K562 (cell line): ENCODE data around the gene CHRND. TPM values are rescaled to one million over a fixed set of nuclear protein-coding genes. Genes with fewer than 3 reads are reported as not detected.

ENCODE experiments used
- ATAC-seq: fragments of 200-7000 bp; cut with Tn5 transposase; 3 replicates; pipeline ENCODE4 v1.9.1; 2020; ENCODE audit warnings: moderate library complexity
- BruUV-seq: library from RNA; stranded (reverse); fragments of 400-500 nt; replicated peaks from 2 replicates; lab custom pipeline; 2021; lab: Mats Ljungman, UMichigan
- CTCF ChIA-PET: fragments of 300-600 bp; formaldehyde crosslinking; extraction: SDS; loops from one replicate; lab custom pipeline; 2021; ENCODE audit warnings: low intra/inter-chr PET ratio; lab: Yijun Ruan, JAX
- POLR2A ChIA-PET: fragments of 300-600, 350-650 bp; sonication (Branson Sonifier 250); formaldehyde crosslinking; extraction: SDS; loops from one replicate; lab custom pipeline; 2021; ENCODE audit warnings: antibody characterized with exemption, inconsistent platforms; lab: Yijun Ruan, JAX
- DNase-seq, 4 experiments: peaks; one replicate each; pipeline versions ENCODE4 v3.0.0 to v3.0.0-alpha.2; 2011 to 2018; ENCODE audit warnings: low spot score in 3 of 4, mixed read lengths in 3 of 4; ENCODE audit errors: extremely low read depth in 1 of 4
- FAIRE-seq: peaks from 2 replicates; lab custom pipeline; 2011; peaks lifted over from hg19 to GRCh38; lab: Jason Lieb, UNC
- H2AFZ ChIP-seq: 2 replicates; pipeline ENCODE4 v1.6.0; 2011; ENCODE audit warnings: low read depth, low read length, control low read depth, inconsistent platforms
- H3K27ac ChIP-seq: fragments of 200-600 bp; 3 replicates; pipeline ENCODE4 v1.8.0; 2011; ENCODE audit warnings: low read depth, mild to moderate bottlenecking, control low read depth, inconsistent platforms, low read length, moderate library complexity, mixed read lengths; ENCODE audit errors: extremely low read depth
- H3K27me3 ChIP-seq, 2 experiments: fragments of 300-600 bp in 1 of 2; 2 replicates in 1 of 2; 3 replicates in 1 of 2; pipeline versions ENCODE4 v1.6.0 to v1.8.0; 2011; ENCODE audit warnings: inconsistent platforms in 2 of 2, low read length in 2 of 2, mild to moderate bottlenecking in 1 of 2, mixed read lengths in 1 of 2, moderate library complexity in 1 of 2; ENCODE audit not compliant: control insufficient read depth in 2 of 2, insufficient read depth in 2 of 2
- H3K36me3 ChIP-seq: fragments of 300-600 bp; 3 replicates; pipeline ENCODE4 v1.8.0; 2011; ENCODE audit warnings: mild to moderate bottlenecking, low read length, inconsistent platforms; ENCODE audit not compliant: control insufficient read depth, insufficient read depth
- H3K4me1 ChIP-seq, 2 experiments: fragments of 200-600 bp in 1 of 2; replicated peaks in 1 of 2; 2 replicates in 1 of 2; 3 replicates in 1 of 2; pipeline versions ENCODE4 v1.5.1 to v1.8.0; 2011; ENCODE audit warnings: inconsistent platforms in 2 of 2, low read length in 2 of 2, mild to moderate bottlenecking in 1 of 2, mixed read lengths in 1 of 2, moderate library complexity in 1 of 2; ENCODE audit not compliant: control insufficient read depth in 2 of 2, insufficient read depth in 2 of 2
- H3K4me2 ChIP-seq: 2 replicates; pipeline ENCODE4 v1.6.1; 2011; ENCODE audit warnings: low read length, control low read depth, inconsistent platforms, mixed read lengths; ENCODE audit not compliant: insufficient read depth
- H3K4me3 ChIP-seq: fragments of 200-600 bp; sonication (generic), shearing (Covaris generic); 2 replicates; pipeline ENCODE4 v1.5.1; 2016; ENCODE audit warnings: control low read depth, inconsistent platforms
- H3K79me2 ChIP-seq: fragments of 200-600 bp; 3 replicates; pipeline ENCODE4 v1.8.0; 2011; ENCODE audit warnings: low read length, inconsistent platforms; ENCODE audit not compliant: control insufficient read depth, insufficient read depth
- H3K9ac ChIP-seq, 2 experiments: 2 replicates each; pipeline versions ENCODE4 v1.6.0 to v1.6.1; 2011; ENCODE audit warnings: low read depth in 2 of 2, low read length in 2 of 2, control low read depth in 1 of 2, inconsistent platforms in 1 of 2, mild to moderate bottlenecking in 1 of 2, mixed read lengths in 1 of 2; ENCODE audit not compliant: insufficient read depth in 1 of 2
- H3K9me1 ChIP-seq: one replicate; pipeline ENCODE4 v1.6.0; 2011; ENCODE audit warnings: inconsistent platforms, mild to moderate bottlenecking, low read length, moderate library complexity; ENCODE audit not compliant: control insufficient read depth, insufficient read depth
- H3K9me3 ChIP-seq: replicated peaks from 2 replicates; pipeline ENCODE4 v1.5.1; 2011; ENCODE audit warnings: low read depth, low read length, inconsistent platforms; ENCODE audit not compliant: control insufficient read depth, insufficient read depth
- H4K20me1 ChIP-seq: replicated peaks from 2 replicates; pipeline ENCODE4 v1.6.1; 2011; ENCODE audit warnings: low read length, inconsistent platforms, mixed read lengths; ENCODE audit not compliant: control insufficient read depth, insufficient read depth
- ARHGAP35 ChIP-seq: fragments of 450-650 bp; IDR thresholded peaks from 2 replicates; pipeline ENCODE4 v1.6.1; 2018; ENCODE audit not compliant: partially characterized antibody
- HMG20B ChIP-seq: fragments of 250-450 bp; sonication (Bioruptor Pico); IDR thresholded peaks from 2 replicates; pipeline ENCODE4 v1.5.0; 2021; ENCODE audit warnings: mild to moderate bottlenecking
- HNRNPK ChIP-seq: fragments of 200-400 bp; formaldehyde crosslinking; IDR thresholded peaks from one replicate; pipeline ENCODE4 v1.6.1; 2018; ENCODE audit warnings: mild to moderate bottlenecking, low read depth, low read length; ENCODE audit not compliant: poor library complexity, severe bottlenecking
- PREB ChIP-seq: sonication (generic); formaldehyde crosslinking; IDR thresholded peaks from 2 replicates; pipeline ENCODE4 v1.8.1; 2023; ENCODE audit warnings: mild to moderate bottlenecking, missing genetic modification reagents
- REST ChIP-seq, 2 experiments: fragments of 450-650 bp; formaldehyde crosslinking in 1 of 2; IDR thresholded peaks; 2 replicates each; pipeline versions ENCODE4 v1.4.0 to v1.6.1; 2014 to 2020; ENCODE audit warnings: mild to moderate bottlenecking in 2 of 2, borderline replicate concordance in 1 of 2, low read depth in 1 of 2
- SMARCA5 ChIP-seq: fragments of 450-650 bp; IDR thresholded peaks from 2 replicates; pipeline ENCODE4 v1.6.1; 2016
- TSHZ1 ChIP-seq: fragments of 250-450 bp; sonication (Bioruptor Pico); IDR thresholded peaks from 2 replicates; pipeline ENCODE4 v1.4.0; 2020; ENCODE audit warnings: mild to moderate bottlenecking, moderate library complexity
- ZNF384 ChIP-seq: IDR thresholded peaks from 2 replicates; pipeline ENCODE4 v1.6.1; 2012; ENCODE audit warnings: low read depth, low read length, improper control_type of control experiment
- WGBS: fragments of 100-300 bp; shearing (Covaris generic); methylation state at CpG from one replicate; pipeline ENCODE4 v1.1.6; 2016; ENCODE audit warnings: low coverage, mixed read lengths; ENCODE audit not compliant: insufficient coverage; ENCODE audit errors: missing lambda C conversion rate; 5-methylcytosine and 5-hydroxymethylcytosine counted together
- in situ Hi-C: fragments of 300-500 bp; cut with MboI; formaldehyde crosslinking; loops from 4 replicates; pipeline ENCODE4 v1.15.0; 2018; ENCODE audit warnings: inconsistent platforms, mixed read lengths
- intact Hi-C: fragments of 100-400 bp; cut with micrococcal nuclease; formaldehyde crosslinking; loops from 2 replicates; pipeline ENCODE4 v1.14.2; 2022
- polyA plus RNA-seq, 8 experiments: library from polyadenylated mRNA; depleted of rRNA in 4 of 8; stranded (reverse) in 5 of 8; unstranded in 3 of 8; fragments of >200 nt; fragmentation: Nextera tagmentation in 2 of 8; fragmentation: Illumina TruSeq in 1 of 8; extraction: Ambion mirVana in 2 of 8; extraction: Trizol in 1 of 8; gene quantifications; 2 replicates each; pipeline versions ENCODE4 v1.2.1 to v1.2.3, GENCODE V29; 2011 to 2014; ENCODE audit warnings: inconsistent platforms in 1 of 8, missing spikeins in 1 of 8
- total RNA-seq, 7 experiments: library from RNA; depleted of rRNA in 6 of 7; stranded (reverse); fragments of >200 nt in 6 of 7; fragmentation: Illumina TruSeq in 2 of 7; extraction: Trizol in 2 of 7; gene quantifications; 2 replicates each; pipeline versions ENCODE4 v1.2.1 to v1.2.3, GENCODE V29; 2011 to 2021; ENCODE audit warnings: low replicate concordance in 1 of 7

CHRND gene
- total and polyA plus RNA-seq, 9 of the 15 experiments (the other 6 are each of a cell fraction or from before 2014, with no cell fraction given) = not detected

GRCh38 chr2:232522623-232523401, 3.1 kb upstream of the CHRND start:
- no peaks in the 10 kb centered on the region for H4K20me1 ChIP-seq
- BruUV-seq = no TSS peak
- H3K9me3 ChIP-seq = no peaks in the 10 kb centered on the region
- FAIRE-seq = no peak
- H3K27me3 ChIP-seq = peaks cover 0 to 49% of the 10 kb centered on the region in 2 experiments; a peak in 3 of 5 replicates
- H3K4me3 ChIP-seq = no peak overlapping the region
- ChIA-PET POLR2A (no interaction called here), CTCF (interaction anchor here (1.0 kb wide), 1 partner anchor 76 kb away, joined by 4 read pairs; no protein-coding TSS in a partner anchor)
- 22% methylated on average over 28 of the region's 46 CpGs for WGBS
- H3K9me1 ChIP-seq = no peaks in the 10 kb centered on the region
- no peak overlapping the region for H3K27ac ChIP-seq
- no peak for ATAC-seq
- H3K9ac ChIP-seq = no peak overlapping the region
- intact Hi-C loops = loop anchor here (5.0 kb wide), 3 partner anchors 76 to 286 kb away; no protein-coding TSS in a partner anchor
- no peak overlapping the region for H2AFZ ChIP-seq
- in situ Hi-C loops = no loop called here
- no peak for DNase-seq
- H3K79me2 ChIP-seq = no peaks in the 10 kb centered on the region
- H3K4me1 ChIP-seq = peaks cover 0 to 27% of the 10 kb centered on the region in 2 experiments; a peak in 2 of 5 replicates
- no peaks in the 10 kb centered on the region for H3K36me3 ChIP-seq
- no peak overlapping the region for H3K4me2 ChIP-seq
- TF ChIP-seq TSHZ1 (CRISPR knock-in tag) = no peak
- TF ChIP-seq SMARCA5 = no peak
- no peak for TF ChIP-seq HNRNPK
- no peak for TF ChIP-seq PREB
- TF ChIP-seq HMG20B (CRISPR knock-in tag) = no peak
- no peak for TF ChIP-seq ARHGAP35
- TF ChIP-seq ZNF384 = no peak
- no peak for TF ChIP-seq REST (IDR thresholded peaks at IDR 0.05; ENCODE audit: borderline replicate concordance)
- TF ChIP-seq REST (CRISPR knock-in tag; IDR thresholded peaks at IDR 0.05; ENCODE audit: low read depth) = no peak
